AG09319 (cell line): ENCODE measurements around the gene SLIT3.

Experiments used
- DNase-seq: peaks from one replicate; pipeline ENCODE4 v3.0.0-alpha.2; 2010; ENCODE audit warnings: low read depth; ENCODE audit errors: extremely low read depth
- TF ChIP-seq, protein P1 (sequence below): IDR thresholded peaks from 2 replicates; pipeline ENCODE4 v1.5.1; 2011; ENCODE audit warnings: low read depth, mild to moderate bottlenecking, inconsistent platforms, low read length, moderate library complexity

Gene SLIT3

DNA sequence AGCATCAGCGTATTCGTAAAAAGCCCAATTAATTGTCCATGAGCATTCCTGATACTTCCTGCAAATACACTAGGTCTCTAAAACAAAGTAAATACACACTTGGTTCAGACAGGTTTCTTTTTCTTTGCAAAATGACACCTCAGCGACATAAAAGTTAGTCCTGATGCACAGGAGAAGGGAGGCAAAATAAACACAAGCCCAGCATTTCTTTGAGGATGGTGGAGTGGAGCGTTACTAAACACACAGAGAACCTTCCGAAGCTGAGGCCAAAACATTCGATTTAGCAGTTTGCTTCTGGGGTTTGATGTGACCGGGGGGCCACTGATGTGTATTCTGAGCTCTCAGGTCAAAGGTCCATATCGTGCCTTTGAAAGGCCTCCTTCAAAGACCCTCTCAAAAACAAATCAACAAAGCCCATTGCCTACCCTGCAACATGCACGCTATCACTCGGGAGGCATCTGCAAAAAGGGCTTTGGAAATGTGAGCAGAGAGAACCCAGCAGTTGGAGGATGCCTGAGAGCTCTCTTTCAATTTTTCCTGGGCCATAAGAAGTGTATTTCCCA, 453.3 kb downstream of the SLIT3 start:
- TF ChIP-seq, protein P1, sequence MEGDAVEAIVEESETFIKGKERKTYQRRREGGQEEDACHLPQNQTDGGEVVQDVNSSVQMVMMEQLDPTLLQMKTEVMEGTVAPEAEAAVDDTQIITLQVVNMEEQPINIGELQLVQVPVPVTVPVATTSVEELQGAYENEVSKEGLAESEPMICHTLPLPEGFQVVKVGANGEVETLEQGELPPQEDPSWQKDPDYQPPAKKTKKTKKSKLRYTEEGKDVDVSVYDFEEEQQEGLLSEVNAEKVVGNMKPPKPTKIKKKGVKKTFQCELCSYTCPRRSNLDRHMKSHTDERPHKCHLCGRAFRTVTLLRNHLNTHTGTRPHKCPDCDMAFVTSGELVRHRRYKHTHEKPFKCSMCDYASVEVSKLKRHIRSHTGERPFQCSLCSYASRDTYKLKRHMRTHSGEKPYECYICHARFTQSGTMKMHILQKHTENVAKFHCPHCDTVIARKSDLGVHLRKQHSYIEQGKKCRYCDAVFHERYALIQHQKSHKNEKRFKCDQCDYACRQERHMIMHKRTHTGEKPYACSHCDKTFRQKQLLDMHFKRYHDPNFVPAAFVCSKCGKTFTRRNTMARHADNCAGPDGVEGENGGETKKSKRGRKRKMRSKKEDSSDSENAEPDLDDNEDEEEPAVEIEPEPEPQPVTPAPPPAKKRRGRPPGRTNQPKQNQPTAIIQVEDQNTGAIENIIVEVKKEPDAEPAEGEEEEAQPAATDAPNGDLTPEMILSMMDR, result no peak
- no peak for DNase-seq

DNA sequence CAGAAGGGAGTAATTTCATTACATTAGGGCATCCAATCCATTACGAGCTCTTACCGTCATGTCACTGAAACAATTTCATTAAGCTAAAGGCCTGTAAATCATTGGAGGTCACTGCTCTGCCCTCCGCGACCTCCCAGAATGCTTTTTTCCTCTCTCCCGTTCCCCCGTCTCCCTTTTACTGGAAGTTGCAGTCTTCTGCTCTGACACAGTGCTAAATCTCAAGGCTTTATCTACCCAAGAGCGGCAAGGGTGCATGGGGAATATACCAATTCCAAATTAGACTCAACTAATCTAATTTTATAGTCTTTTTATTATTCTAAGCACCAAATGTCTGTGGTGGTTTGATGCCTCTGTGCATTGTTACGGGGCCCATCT, 456.0 kb downstream of the SLIT3 start:
- no peak for DNase-seq

DNA sequence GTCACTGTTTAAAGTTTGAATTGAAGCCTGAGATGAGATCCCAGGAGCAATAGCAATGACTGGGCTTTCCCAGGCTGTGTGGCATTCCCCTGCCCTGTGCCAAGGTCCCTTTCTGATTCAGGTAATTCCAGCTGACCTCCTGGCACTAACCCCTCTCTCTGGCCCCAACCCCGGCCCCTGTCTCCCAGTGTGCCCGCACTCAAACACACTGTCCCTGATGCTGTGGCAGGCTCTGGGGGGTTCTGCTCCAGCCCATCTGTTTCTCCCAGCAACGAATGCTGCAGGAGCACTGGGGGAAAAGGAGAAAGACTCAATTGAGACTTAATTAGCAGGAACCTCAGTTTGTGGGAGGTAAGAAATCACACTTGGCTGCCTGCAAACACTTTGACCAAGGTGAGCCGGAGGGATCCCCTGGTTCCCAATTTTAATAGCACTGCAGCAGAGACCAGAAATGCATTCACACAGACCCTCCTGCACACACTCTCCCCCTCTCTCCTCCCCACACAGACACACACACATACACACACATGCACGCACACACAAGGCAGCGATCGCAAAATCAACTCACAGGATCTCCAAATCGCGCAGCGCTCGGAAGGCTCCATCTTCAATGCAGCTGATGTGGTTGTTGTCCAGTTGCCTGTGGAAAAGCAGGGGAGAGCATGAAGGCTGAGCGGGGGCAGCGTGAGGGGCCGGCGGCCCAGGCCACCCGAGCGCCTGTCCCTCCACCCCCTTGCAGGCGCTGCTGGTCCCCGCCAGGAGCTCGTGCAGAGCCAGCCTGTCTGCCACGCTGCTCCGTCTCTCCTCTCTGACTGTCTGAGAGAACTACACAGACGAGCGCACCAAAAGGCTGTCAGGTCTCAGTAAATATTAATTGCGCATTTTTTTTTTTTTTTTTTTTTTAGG, 456.7 kb downstream of the SLIT3 start:
- TF ChIP-seq, protein P1, result no peak
- no peak for DNase-seq

More for the DNA sequence above, 456.0 kb downstream of the SLIT3 start:
- TF ChIP-seq, protein P1, result no peak

DNA sequence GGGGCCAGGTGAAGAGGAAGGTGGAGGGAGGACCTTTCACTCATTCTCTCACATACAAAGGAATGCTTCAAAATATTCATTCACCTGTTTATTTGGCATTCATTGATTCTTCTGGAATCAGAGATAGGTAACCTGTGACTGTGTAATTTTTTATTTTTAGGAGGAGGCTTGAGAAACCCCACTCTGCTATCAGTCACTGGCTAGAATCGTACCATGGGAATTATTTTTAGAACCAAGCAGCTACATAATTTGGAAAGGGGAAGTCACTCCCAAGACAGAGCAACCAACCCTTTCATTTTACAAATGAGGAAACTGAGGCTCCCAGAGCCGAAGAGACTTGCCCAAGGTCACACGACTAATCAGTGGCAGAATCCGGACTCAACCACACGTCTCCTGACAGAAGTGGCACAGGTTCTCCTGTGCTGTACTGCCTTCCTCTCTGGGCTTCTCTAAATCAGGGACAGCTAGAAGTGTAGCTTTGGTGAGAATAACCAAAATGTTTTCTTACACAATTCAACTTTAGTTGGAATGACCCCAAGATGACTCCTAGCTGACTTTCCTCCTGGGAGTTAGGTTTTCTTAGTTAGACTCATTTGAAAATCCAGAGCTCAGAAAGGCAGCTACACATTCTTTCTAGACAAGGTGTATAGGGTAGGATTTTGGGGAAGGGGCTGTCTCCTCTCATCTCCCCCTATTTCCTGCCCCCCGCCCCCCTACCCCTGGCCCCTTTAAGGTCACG, 457.5 kb downstream of the SLIT3 start:
- no peak for DNase-seq

DNA sequence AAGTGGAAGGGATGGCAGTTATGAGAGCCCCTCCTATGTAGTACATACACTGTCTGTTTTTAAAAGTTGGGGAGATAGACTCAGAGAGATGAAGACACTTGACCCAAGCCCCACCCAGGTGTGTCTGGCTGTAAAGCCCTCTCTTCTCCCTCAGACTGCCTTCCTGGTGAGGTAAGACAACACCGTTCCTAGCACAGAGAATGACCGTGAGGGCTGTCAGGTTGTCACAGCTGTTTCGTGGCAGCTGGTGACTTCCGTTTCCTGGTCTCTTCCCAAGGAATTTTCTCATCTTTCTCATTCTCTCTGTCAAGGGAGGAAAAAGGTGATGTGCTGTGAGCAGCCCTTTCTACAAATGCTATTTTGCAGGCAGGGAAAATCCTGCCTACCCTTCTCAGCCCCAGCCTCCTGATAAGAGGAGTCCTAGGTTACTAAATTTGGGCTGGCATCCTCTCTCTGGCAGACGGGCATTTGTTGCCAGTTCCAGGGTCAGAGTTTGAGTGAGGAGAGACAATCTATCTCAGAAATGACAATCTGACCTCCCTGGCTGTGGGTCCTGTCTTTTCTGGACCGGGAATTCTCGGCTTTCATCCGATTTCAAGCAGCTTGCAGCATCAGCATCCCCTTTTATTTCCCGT, 458.3 kb downstream of the SLIT3 start:
- TF ChIP-seq, protein P1, result no peak
- no peak for DNase-seq

More for the DNA sequence above, 457.5 kb downstream of the SLIT3 start:
- TF ChIP-seq, protein P1, result no peak

DNA sequence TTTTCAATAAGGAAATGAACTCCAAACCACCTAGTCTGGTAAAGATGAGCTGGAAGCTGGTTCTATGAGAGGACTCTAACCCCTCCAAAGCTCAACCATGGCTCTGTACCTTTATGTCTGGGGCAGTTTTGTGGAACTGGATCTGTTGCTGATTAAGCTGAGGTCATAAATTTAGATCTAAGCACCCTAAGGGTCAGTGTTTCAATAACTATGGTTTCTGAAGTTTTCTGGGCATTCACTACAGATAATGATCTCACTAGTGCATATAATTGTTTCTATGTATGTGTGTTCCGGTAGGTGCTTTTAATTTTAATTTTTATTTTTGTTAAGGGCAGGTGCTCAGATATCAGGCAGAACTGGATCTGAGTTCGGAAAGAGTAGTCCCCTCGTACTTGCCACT, 463.1 kb downstream of the SLIT3 start:
- no peak for DNase-seq
- TF ChIP-seq, protein P1, result no peak
